Heart left ventricle (tissue), 16 donors: ENCODE results near the gene CCDC92B. TPM values are rescaled to one million over a fixed set of nuclear protein-coding genes. Genes with fewer than 3 reads are reported as not detected.

Experiments used
- ATAC-seq, 4 donors: fragments of 200-7000 bp; cut with Tn5 transposase; one replicate each; pipeline ENCODE4 v1.9.1; 2020 to 2022; ENCODE audit warnings: moderate library complexity in 4 of 4, mild to moderate bottlenecking in 3 of 4, moderate number of reproducible peaks in 1 of 4
- DNase-seq, 5 donors: peaks; one replicate each; pipeline ENCODE4 v3.0.0-alpha.2; 2020
- H3K27ac ChIP-seq, 12 donors: fragments of 200-600 bp; sonication (generic) in 4 of 12; one replicate each; pipeline versions ENCODE4 v1.5.0 to v1.8.0; 2016 to 2022; ENCODE audit warnings: mild to moderate bottlenecking in 2 of 12
- H3K27me3 ChIP-seq, 9 donors: fragments of 200-600 bp; sonication (generic) in 2 of 9; one replicate each; pipeline versions ENCODE4 v1.5.1 to v1.8.0; 2016 to 2022; ENCODE audit warnings: mild to moderate bottlenecking in 3 of 9
- H3K36me3 ChIP-seq, 9 donors: fragments of 200-600 bp; sonication (generic) in 2 of 9; one replicate each; pipeline versions ENCODE4 v1.5.0 to v1.8.0; 2018 to 2022; ENCODE audit warnings: mild to moderate bottlenecking in 2 of 9
- H3K4me1 ChIP-seq, 12 donors: fragments of 200-600 bp; sonication (generic) in 4 of 12; one replicate each; pipeline versions ENCODE4 v1.5.0 to v1.8.0; 2016 to 2022; ENCODE audit warnings: mild to moderate bottlenecking in 3 of 12
- H3K4me3 ChIP-seq, 12 donors: fragments of 200-600 bp; sonication (generic) in 4 of 12; one replicate each; pipeline versions ENCODE4 v1.5.0 to v1.8.0; 2017 to 2022; ENCODE audit warnings: mild to moderate bottlenecking in 9 of 12, moderate library complexity in 4 of 12
- H3K9me3 ChIP-seq, 12 donors: fragments of 200-600 bp; sonication (generic) in 4 of 12; one replicate each; pipeline versions ENCODE4 v1.5.0 to v1.8.0; 2016 to 2022; ENCODE audit warnings: mild to moderate bottlenecking in 1 of 12
- POLR2A ChIP-seq, 2 donors: fragments of 450-650 bp; IDR thresholded peaks; one replicate each; pipeline ENCODE4 v1.6.1; 2017; ENCODE audit warnings: antibody characterized with exemption in 2 of 2, mild to moderate bottlenecking in 2 of 2, moderate library complexity in 2 of 2
- WGBS, 4 donors: extraction: QIAGEN DNeasy Blood & Tissue Kit in 2 of 4; methylation state at CpG; one replicate each; pipeline versions ENCODE4 v1.1.5 to v1.1.7; 2013 to 2018; 5-methylcytosine and 5-hydroxymethylcytosine counted together
- intact Hi-C, 10 donors: fragments of 100-400 bp; cut with DNase I; formaldehyde crosslinking; loops; one replicate each; pipeline versions ENCODE4 v1.11.1 to v1.14.2; 2022
- polyA plus RNA-seq, 2 donors: library from polyadenylated mRNA; stranded (reverse); fragments of 200-250 nt; gene quantifications; one replicate each; pipeline ENCODE4 v1.2.3, GENCODE V29; 2013
- total RNA-seq, 9 donors: library from RNA; depleted of rRNA in 2 of 9; stranded (reverse); fragments of >200 nt in 2 of 9; fragmentation: NEBNext Ultra II Directional in 3 of 9; extraction: Animal tissue kit (Norgen Biotek cat#: 25700) in 3 of 9; gene quantifications; one replicate each; pipeline versions ENCODE4 v1.1.0 to v1.2.4, GENCODE V29; 2016 to 2023
- TF ChIP-seq, protein P1 (sequence below), 12 donors: fragments of 200-600 bp; sonication (generic) in 4 of 12; IDR thresholded peaks; one replicate each; pipeline versions ENCODE4 v1.5.0 to v1.8.0; 2018 to 2022; ENCODE audit warnings: antibody characterized with exemption in 12 of 12, mild to moderate bottlenecking in 5 of 12
- donor health status: ischemic (EF 13 %, LVEDD 7.1; RV severe dilation, severe dysfunction).
- donor health status: healthy with polysubstance abuse.
- donor health status: DM: no; HTN: yes; CAD: no.
- donor health status: DM: no; HTN: no; CAD: no.
- donor health status: ischemic (EF 25% LVEDD 6.9; RV normal size, moderate dysfunction).
- donor health status: ischemic (EF 25% LVEDD 5.7; RV mildly dilated, moderate dysfunction).
- donor health status: healthy.
- donor health status: DM: yes; HTN: yes; CAD: no.
- donor health status: ischemic (EF 35%, LVEDD 5.7; RV mildly dilated, moderate dysfunction).
- donor health status: nonischemic (EF 11% LVEDD 7.7; RV severe dilation, severe dysfunction).
- donor health status: DM: yes; HTN: yes; CAD: no.
- donor health status: PGD.
- donor health status: ischemic (EF 29% LVEDD 5.4; RV normal size, mild dysfunction).
- donor health status: nonischemic (EF 23%, LVEDD 6.1; RV moderate dilation, normal function).

Gene CCDC92B
- total and polyA plus RNA-seq, 11 donors: 0.03 to 0.44 (median 0.18) TPM; not detected in 3

DNA sequence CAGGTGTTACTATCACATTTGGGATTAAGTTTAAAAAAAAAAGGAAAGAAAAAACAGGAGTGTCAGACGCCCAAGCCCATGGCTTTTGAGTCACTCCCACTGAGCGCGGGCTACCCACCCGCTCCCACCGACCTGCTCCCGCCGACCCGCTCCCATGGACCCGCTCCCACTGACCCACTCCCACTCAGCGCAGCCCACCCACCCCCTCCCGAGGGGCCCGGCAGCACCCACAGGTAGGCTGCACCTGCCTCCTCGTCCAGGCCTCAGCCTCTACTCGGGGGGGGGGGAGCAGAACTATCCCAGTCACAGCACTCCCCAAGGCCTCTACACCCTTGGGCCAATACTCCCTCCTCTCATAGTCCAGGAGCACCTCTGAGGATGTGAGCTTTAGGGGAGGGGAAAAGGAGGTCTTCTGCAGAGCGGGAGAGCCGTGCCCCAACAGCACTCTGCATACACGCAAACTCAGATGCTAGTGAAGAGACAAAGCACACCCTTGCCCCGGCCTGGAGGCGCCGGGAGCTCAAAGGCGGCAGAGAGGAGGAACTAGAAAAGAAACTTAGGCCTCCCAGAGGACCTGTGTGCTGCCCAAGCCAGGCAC, 40.8 kb downstream of the CCDC92B start:
- 65 to 73% (median 70%) methylated on average over 18 to 21 of the region's 21 CpGs for WGBS, 4 donors
- Histone ChIP-seq H3K36me3 (peaks cover 0 to 9% (median 5%) of the 10 kb centered on the region in 9 donors), H3K4me1 (peaks cover 10 to 85% (median 54%) of the 10 kb centered on the region in 12 donors), H3K4me3 (peak overlapping the region in 9 of 12 donors; percentile 8 to 98 (median 92)), H3K27me3 (no peaks in the 10 kb centered on the region), H3K9me3 (no peaks in the 10 kb centered on the region), H3K27ac (peak overlapping the region in 11 of 12 donors; percentile 81 to 100 (median 88))
- no peak for DNase-seq
- intact Hi-C loops: loop anchor here in 1 of 10 donors (10.0 kb wide), 1 partner anchor 314 kb away; no protein-coding TSS in a partner anchor
- no peak for ATAC-seq
- no peak for TF ChIP-seq POLR2A (IDR thresholded peaks at IDR 0.05)
- TF ChIP-seq, protein P1, sequence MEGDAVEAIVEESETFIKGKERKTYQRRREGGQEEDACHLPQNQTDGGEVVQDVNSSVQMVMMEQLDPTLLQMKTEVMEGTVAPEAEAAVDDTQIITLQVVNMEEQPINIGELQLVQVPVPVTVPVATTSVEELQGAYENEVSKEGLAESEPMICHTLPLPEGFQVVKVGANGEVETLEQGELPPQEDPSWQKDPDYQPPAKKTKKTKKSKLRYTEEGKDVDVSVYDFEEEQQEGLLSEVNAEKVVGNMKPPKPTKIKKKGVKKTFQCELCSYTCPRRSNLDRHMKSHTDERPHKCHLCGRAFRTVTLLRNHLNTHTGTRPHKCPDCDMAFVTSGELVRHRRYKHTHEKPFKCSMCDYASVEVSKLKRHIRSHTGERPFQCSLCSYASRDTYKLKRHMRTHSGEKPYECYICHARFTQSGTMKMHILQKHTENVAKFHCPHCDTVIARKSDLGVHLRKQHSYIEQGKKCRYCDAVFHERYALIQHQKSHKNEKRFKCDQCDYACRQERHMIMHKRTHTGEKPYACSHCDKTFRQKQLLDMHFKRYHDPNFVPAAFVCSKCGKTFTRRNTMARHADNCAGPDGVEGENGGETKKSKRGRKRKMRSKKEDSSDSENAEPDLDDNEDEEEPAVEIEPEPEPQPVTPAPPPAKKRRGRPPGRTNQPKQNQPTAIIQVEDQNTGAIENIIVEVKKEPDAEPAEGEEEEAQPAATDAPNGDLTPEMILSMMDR (IDR thresholded peaks at IDR 0.05): no peak

DNA sequence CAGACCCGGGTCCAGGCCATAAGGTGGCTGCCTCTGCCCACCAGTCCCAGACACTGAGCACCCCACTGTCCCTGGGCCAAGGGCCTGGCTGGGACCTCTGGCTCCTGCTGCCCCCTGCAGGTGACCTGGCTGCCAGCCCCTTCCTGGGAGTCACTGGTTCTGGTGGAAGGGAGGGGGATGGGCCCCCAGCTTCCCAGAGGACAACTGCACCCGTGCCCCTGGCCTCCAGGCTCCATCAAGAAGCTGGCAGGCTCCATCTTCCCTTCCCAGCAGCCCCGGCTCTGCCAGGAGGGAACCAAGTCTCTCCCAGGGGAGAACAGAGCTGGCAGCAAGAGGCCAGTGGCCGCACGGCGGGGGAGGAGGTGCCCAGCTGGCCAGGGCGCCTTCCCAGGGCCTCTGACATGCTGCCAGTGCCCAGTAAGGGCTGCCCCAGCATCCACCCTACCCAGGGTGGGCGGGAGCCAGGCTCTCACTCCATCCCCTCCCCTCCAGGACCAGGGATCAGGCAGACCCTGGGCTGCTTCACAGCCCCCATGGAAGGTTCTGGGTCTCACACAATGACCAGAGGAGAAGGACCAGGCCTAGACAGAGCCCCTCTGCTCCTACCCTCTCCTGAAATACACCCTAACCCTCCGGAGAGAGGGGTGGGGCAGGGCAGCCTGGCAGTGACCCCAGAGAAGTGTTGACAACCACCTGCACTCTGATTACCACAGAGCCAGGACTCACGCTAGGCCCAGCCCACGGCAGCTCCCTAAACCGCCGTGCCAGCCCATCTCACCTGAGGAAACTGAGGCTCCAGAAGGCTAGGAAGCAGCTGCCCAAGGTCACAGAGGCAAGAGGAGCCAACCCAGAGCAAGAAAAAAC, 41.5 kb downstream of the CCDC92B start:
- peak; percentile 84 to 94 (median 86) for DNase-seq
- H3K27me3 ChIP-seq: no peaks in the 10 kb centered on the region
- 26 to 60% (median 42%) methylated on average over 5 to 13 of the region's 13 CpGs for WGBS, 4 donors
- peaks cover 0 to 16% (median 12%) of the 10 kb centered on the region in 9 donors for H3K36me3 ChIP-seq
- peak overlapping the region; percentile 1 to 98 (median 56) for H3K4me3 ChIP-seq
- peak; percentile 41 to 73 (median 56) for ATAC-seq
- H3K4me1 ChIP-seq: peaks cover 10 to 81% (median 51%) of the 10 kb centered on the region in 12 donors
- peak overlapping the region; percentile 81 to 100 (median 89) for H3K27ac ChIP-seq
- TF ChIP-seq POLR2A (IDR thresholded peaks at IDR 0.05): peak in 1 of 2 donors; percentile 22
- TF ChIP-seq, protein P1 (IDR thresholded peaks at IDR 0.05): peak; percentile 29 to 71 (median 52)
- intact Hi-C loops: loop anchor here in 2 of 10 donors (1.0 to 10.0 kb wide), 2 partner anchors 115 to 313 kb away; partner anchors contain the start of gene PAFAH1B1 (in 1 of the 2)
- H3K9me3 ChIP-seq: no peaks in the 10 kb centered on the region

DNA sequence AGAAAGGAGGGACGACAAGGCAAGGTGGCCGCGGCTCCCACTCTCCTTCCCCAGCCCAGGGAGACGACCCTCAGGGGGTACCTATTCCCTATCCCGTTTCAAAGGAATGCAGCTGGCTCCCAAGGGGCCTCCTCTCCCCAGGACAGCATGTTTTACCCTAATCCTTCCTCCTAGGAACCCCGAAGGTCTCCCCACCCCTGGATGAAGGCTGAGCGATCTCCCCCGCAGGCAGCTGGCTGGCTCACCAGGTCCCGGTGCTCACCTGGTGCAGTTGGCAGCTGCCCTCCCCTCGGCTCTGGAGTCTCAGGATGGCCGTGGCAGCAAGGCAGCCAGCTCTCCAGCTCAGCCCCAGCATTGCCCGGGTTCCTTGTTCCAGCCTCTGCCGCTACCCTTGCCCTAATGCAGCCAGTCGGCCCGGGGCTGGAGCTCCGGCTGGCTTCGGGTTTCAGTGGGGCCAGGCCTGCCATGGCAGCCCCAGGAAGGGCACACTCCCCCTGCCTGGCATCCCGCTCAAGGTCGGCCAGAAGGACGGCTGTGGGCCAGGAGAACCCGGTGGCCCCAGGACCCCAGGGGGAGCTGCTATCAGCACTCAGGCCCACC, 42.4 kb downstream of the CCDC92B start:
- no peaks in the 10 kb centered on the region for H3K27me3 ChIP-seq
- DNase-seq (peak in 1 of 5 donors; percentile 72), ATAC-seq (peak in 3 of 4 donors; percentile 4 to 37 (median 21))
- H3K4me3 ChIP-seq: peak overlapping the region; percentile 1 to 98 (median 56)
- peaks cover 10 to 72% (median 42%) of the 10 kb centered on the region in 12 donors for H3K4me1 ChIP-seq
- intact Hi-C loops: loop anchor here in 2 of 10 donors (1.0 to 10.0 kb wide), 2 partner anchors 114 to 312 kb away; partner anchors contain the start of gene PAFAH1B1 (in 1 of the 2)
- TF ChIP-seq, protein P1 (IDR thresholded peaks at IDR 0.05): no peak
- TF ChIP-seq POLR2A (IDR thresholded peaks at IDR 0.05): no peak
- no peaks in the 10 kb centered on the region for H3K9me3 ChIP-seq
- WGBS, 4 donors: 43 to 55% (median 49%) methylated on average over 16 to 21 of the region's 21 CpGs
- H3K36me3 ChIP-seq: peaks cover 0 to 26% (median 21%) of the 10 kb centered on the region in 9 donors
- H3K27ac ChIP-seq: peak overlapping the region; percentile 81 to 100 (median 89)
